Activated T-cell treated with anti-CD3 and anti-CD28 coated beads, Interleukin-2, amount 50 U/mL, for 24 hours (primary cell): ENCODE data around the gene APOH.
A peak's percentile ranks its signal among the peaks of the same experiment; 100 is the strongest.

Experiments
- DNase-seq: peaks from one replicate; pipeline ENCODE4 v3.0.0-alpha.2; 2020
- H3K27ac Mint-ChIP-seq: 2 replicates; pipeline ENCODE4 v1.8.0; 2020; ENCODE audit warnings: mild to moderate bottlenecking, mixed read lengths
- H3K27me3 Mint-ChIP-seq: 2 replicates; pipeline ENCODE4 v1.8.0; 2020; ENCODE audit warnings: mixed read lengths
- H3K36me3 Mint-ChIP-seq: 2 replicates; pipeline ENCODE4 v1.8.0; 2020; ENCODE audit warnings: low read depth, mixed read lengths
- H3K4me1 Mint-ChIP-seq: 2 replicates; pipeline ENCODE4 v1.8.0; 2020; ENCODE audit warnings: low read depth, mixed read lengths
- H3K4me3 Mint-ChIP-seq: 2 replicates; pipeline ENCODE4 v1.8.0; 2020; ENCODE audit warnings: mild to moderate bottlenecking, moderate library complexity, mixed read lengths
- H3K9me3 Mint-ChIP-seq: 2 replicates; pipeline ENCODE4 v1.8.0; 2020; ENCODE audit warnings: mixed read lengths

Gene APOH

GRCh38 chr17:66228887-66229782 is at the start of gene APOH:
APOH (minus strand) TSS chr17:66229415; CDS start chr17:66229379, 36 bp downstream.
- no peak within 1 kb of the TSS for H3K27ac Mint-ChIP-seq
- no peaks in the 10 kb centered on the region for H3K9me3 Mint-ChIP-seq
- no peak for DNase-seq
- H3K4me1 Mint-ChIP-seq = peaks cover 5% of the 10 kb centered on the region
- H3K27me3 Mint-ChIP-seq = no peaks in the 10 kb centered on the region
- no peak within 1 kb of the TSS for H3K4me3 Mint-ChIP-seq
- no peaks in the 10 kb centered on the region for H3K36me3 Mint-ChIP-seq

GRCh38 chr17:66277191-66277590 is 48.0 kb upstream of the APOH start:
- DNase-seq = no peak
- Mint-ChIP-seq H3K27me3 (no peaks in the 10 kb centered on the region), H3K27ac (no peak overlapping the region), H3K36me3 (no peaks in the 10 kb centered on the region), H3K9me3 (no peaks in the 10 kb centered on the region), H3K4me1 (no peaks in the 10 kb centered on the region), H3K4me3 (no peak overlapping the region)

- Mint-ChIP-seq H3K36me3 (no peaks in the 10 kb centered on the region), H3K27ac (no peak overlapping the region), H3K9me3 (no peaks in the 10 kb centered on the region), H3K4me3 (no peak overlapping the region), H3K27me3 (no peaks in the 10 kb centered on the region), H3K4me1 (no peaks in the 10 kb centered on the region)
- DNase-seq = no peak
Observed at GRCh38 chr17:66276328-66276937, 47.2 kb upstream of the APOH start.

- H3K36me3 Mint-ChIP-seq = no peaks in the 10 kb centered on the region
- H3K27me3 Mint-ChIP-seq = no peaks in the 10 kb centered on the region
- H3K9me3 Mint-ChIP-seq = no peaks in the 10 kb centered on the region
- DNase-seq = no peak
- no peaks in the 10 kb centered on the region for H3K4me1 Mint-ChIP-seq
- H3K27ac Mint-ChIP-seq = no peak overlapping the region
- no peak overlapping the region for H3K4me3 Mint-ChIP-seq
Observed at GRCh38 chr17:66275651-66276050, 46.4 kb upstream of the APOH start.

- Mint-ChIP-seq H3K27me3 (no peaks in the 10 kb centered on the region), H3K4me1 (peaks cover under 1% of the 10 kb centered on the region), H3K9me3 (no peaks in the 10 kb centered on the region), H3K4me3 (no peak overlapping the region), H3K27ac (no peak overlapping the region), H3K36me3 (no peaks in the 10 kb centered on the region)
- DNase-seq = no peak
Observed at GRCh38 chr17:66273586-66273848, 44.3 kb upstream of the APOH start.

- Mint-ChIP-seq H3K36me3 (no peaks in the 10 kb centered on the region), H3K9me3 (no peaks in the 10 kb centered on the region), H3K4me3 (no peak overlapping the region), H3K4me1 (peaks cover 2% of the 10 kb centered on the region), H3K27ac (no peak overlapping the region), H3K27me3 (no peaks in the 10 kb centered on the region)
- no peak for DNase-seq
Observed at GRCh38 chr17:66272811-66273585, 43.8 kb upstream of the APOH start.

- Mint-ChIP-seq H3K4me3 (no peak overlapping the region), H3K9me3 (no peaks in the 10 kb centered on the region), H3K27ac (no peak overlapping the region), H3K36me3 (no peaks in the 10 kb centered on the region), H3K4me1 (peaks cover 2% of the 10 kb centered on the region), H3K27me3 (no peaks in the 10 kb centered on the region)
- no peak for DNase-seq
Observed at GRCh38 chr17:66271512-66271911, 42.3 kb upstream of the APOH start.

- no peak for DNase-seq
- Mint-ChIP-seq H3K4me1 (peaks cover 2% of the 10 kb centered on the region), H3K27ac (no peak overlapping the region), H3K27me3 (no peaks in the 10 kb centered on the region), H3K9me3 (no peaks in the 10 kb centered on the region), H3K36me3 (no peaks in the 10 kb centered on the region), H3K4me3 (no peak overlapping the region)
Observed at GRCh38 chr17:66270106-66270505, 40.9 kb upstream of the APOH start.

GRCh38 chr17:66268247-66268927 is 39.2 kb upstream of the APOH start:
- Mint-ChIP-seq H3K4me3 (no peak overlapping the region), H3K27ac (no peak overlapping the region), H3K4me1 (peaks cover 7% of the 10 kb centered on the region), H3K27me3 (no peaks in the 10 kb centered on the region), H3K9me3 (peaks cover 3% of the 10 kb centered on the region), H3K36me3 (no peaks in the 10 kb centered on the region)
- DNase-seq = no peak

GRCh38 chr17:66264696-66265095 is 35.5 kb upstream of the APOH start:
- no peak for DNase-seq
- Mint-ChIP-seq H3K9me3 (peaks cover 3% of the 10 kb centered on the region), H3K4me3 (no peak overlapping the region), H3K27me3 (no peaks in the 10 kb centered on the region), H3K4me1 (peaks cover 11% of the 10 kb centered on the region), H3K36me3 (no peaks in the 10 kb centered on the region), H3K27ac (no peak overlapping the region)

GRCh38 chr17:66262767-66263166 is 33.6 kb upstream of the APOH start:
- Mint-ChIP-seq H3K27me3 (no peaks in the 10 kb centered on the region), H3K9me3 (peaks cover 3% of the 10 kb centered on the region), H3K4me1 (peaks cover 9% of the 10 kb centered on the region), H3K36me3 (no peaks in the 10 kb centered on the region), H3K4me3 (no peak overlapping the region), H3K27ac (no peak overlapping the region)
- DNase-seq = no peak

GRCh38 chr17:66260688-66261087 is 31.5 kb upstream of the APOH start:
- Mint-ChIP-seq H3K4me1 (peaks cover 16% of the 10 kb centered on the region), H3K36me3 (no peaks in the 10 kb centered on the region)
- DNase-seq = no peak

GRCh38 chr17:66260275-66260674 is 31.1 kb upstream of the APOH start:
- Mint-ChIP-seq H3K9me3 (peaks cover 3% of the 10 kb centered on the region), H3K36me3 (no peaks in the 10 kb centered on the region), H3K4me1 (peaks cover 20% of the 10 kb centered on the region), H3K27me3 (no peaks in the 10 kb centered on the region), H3K27ac (no peak overlapping the region), H3K4me3 (no peak overlapping the region)
- DNase-seq = no peak

More at GRCh38 chr17:66260688-66261087, 31.5 kb upstream of the APOH start:
- Mint-ChIP-seq H3K27ac (no peak overlapping the region), H3K27me3 (no peaks in the 10 kb centered on the region), H3K4me3 (no peak overlapping the region), H3K9me3 (peaks cover 3% of the 10 kb centered on the region)

GRCh38 chr17:66255527-66255971 is 26.3 kb upstream of the APOH start:
- Mint-ChIP-seq H3K9me3 (no peaks in the 10 kb centered on the region), H3K27ac (peak overlapping the region; percentile 85), H3K27me3 (no peaks in the 10 kb centered on the region), H3K4me1 (peaks cover 20% of the 10 kb centered on the region), H3K36me3 (no peaks in the 10 kb centered on the region), H3K4me3 (peak overlapping the region; percentile 45)
- DNase-seq = no peak
